Hepatocyte (in vitro differentiated cells): Measurements from ENCODE around the gene TBL3.

ENCODE experiments used
- EZH2 ChIP-seq: fragments of 200-600 bp; sonication (generic); IDR thresholded peaks from 2 replicates; pipeline ENCODE4 v1.6.1; 2016; ENCODE audit warnings: antibody characterized with exemption, mild to moderate bottlenecking, borderline replicate concordance
- EZH2phosphoT487 ChIP-seq: fragments of 200-600 bp; sonication (generic); IDR thresholded peaks from one replicate; pipeline ENCODE4 v1.6.1; 2018; ENCODE audit warnings: antibody characterized with exemption, mild to moderate bottlenecking, low read depth, moderate library complexity; ENCODE audit not compliant: unreplicated experiment, severe bottlenecking
- TF ChIP-seq, protein P1 (sequence below): fragments of 200-600 bp; sonication (generic); IDR thresholded peaks from 2 replicates; pipeline ENCODE4 v1.5.1; 2016; ENCODE audit warnings: antibody characterized with exemption, mild to moderate bottlenecking; ENCODE audit not compliant: poor library complexity

DNA sequence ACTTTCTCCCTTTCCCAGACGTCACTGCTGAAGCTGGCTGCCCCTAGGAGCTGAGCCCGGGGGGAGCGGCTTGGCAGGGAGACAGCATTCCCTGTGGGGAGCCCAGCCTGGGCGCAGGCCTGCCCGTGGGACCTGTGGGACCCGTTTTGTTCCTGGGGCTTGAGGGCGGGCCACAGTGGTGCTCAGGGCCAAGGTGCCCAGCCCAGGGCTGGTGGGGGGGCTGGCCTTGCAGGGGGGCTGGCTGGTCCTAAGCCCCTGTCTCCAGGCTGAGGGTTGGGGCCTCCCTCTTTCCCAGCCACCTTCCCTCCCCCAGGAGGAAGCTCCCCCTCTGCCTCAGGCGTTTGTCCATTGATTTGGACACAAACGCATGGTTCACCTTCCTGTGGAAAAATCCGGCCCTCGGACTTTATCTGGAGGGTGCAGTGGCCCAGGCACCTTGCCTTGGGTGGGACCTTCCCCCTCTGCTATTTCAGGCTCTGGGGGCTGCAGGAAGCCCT, 59.3 kb downstream of the TBL3 start:
- TF ChIP-seq, protein P1, sequence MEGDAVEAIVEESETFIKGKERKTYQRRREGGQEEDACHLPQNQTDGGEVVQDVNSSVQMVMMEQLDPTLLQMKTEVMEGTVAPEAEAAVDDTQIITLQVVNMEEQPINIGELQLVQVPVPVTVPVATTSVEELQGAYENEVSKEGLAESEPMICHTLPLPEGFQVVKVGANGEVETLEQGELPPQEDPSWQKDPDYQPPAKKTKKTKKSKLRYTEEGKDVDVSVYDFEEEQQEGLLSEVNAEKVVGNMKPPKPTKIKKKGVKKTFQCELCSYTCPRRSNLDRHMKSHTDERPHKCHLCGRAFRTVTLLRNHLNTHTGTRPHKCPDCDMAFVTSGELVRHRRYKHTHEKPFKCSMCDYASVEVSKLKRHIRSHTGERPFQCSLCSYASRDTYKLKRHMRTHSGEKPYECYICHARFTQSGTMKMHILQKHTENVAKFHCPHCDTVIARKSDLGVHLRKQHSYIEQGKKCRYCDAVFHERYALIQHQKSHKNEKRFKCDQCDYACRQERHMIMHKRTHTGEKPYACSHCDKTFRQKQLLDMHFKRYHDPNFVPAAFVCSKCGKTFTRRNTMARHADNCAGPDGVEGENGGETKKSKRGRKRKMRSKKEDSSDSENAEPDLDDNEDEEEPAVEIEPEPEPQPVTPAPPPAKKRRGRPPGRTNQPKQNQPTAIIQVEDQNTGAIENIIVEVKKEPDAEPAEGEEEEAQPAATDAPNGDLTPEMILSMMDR: no peak
- TF ChIP-seq EZH2phosphoT487 (no peak), EZH2 (no peak)
